ENCODE data around the gene SNAI3. TPM values are rescaled to one million over a fixed set of nuclear protein-coding genes. Genes with fewer than 3 reads are reported as not detected.

The SNAI3 gene
- total RNA-seq, 1 experiment from 2014 or later: 2.2 TPM

- RAD21 ChIA-PET (ENCODE audit: low non-redundant PET in 1 of 2, low total read pairs in 2 of 2, uncharacterized antibody in 2 of 2, unreplicated experiment in 2 of 2): no interaction called here
- H3K9me3 ChIP-seq (ENCODE audit: control insufficient read depth in 1 of 2, insufficient read depth in 1 of 2, low read depth in 1 of 2, low read length in 2 of 2): no peaks in the 10 kb centered on the region
- H3K9ac ChIP-seq (ENCODE audit: low read length): no peak overlapping the region
- peaks cover 7 to 32% of the 10 kb centered on the region in 2 experiments; a peak in 2 of 4 replicates for H3K4me1 ChIP-seq (ENCODE audit: control insufficient read depth in 1 of 2, insufficient read depth in 2 of 2, low read length in 2 of 2)
- no TSS peak for BruUV-seq (replicated peaks)
- no peak overlapping the region for H3K4me2 ChIP-seq (ENCODE audit: low read length)
- CTCF ChIA-PET: no interaction called here
- peaks cover 17 to 19% of the 10 kb centered on the region in 2 experiments; a peak in 3 of 4 replicates for H3K36me3 ChIP-seq (ENCODE audit: control insufficient read depth in 1 of 2, insufficient read depth in 2 of 2, low read length in 2 of 2)
- no peak overlapping the region for H2AFZ ChIP-seq (ENCODE audit: low read depth, low read length, poor library complexity, severe bottlenecking)
- H4K20me1 ChIP-seq (ENCODE audit: insufficient read depth): no peaks in the 10 kb centered on the region
- no peak overlapping the region for H3K27ac ChIP-seq (ENCODE audit: low read depth, low read length)
- intact Hi-C loops (cut with micrococcal nuclease): no loop called here
- ATAC-seq (no peak), DNase-seq (ENCODE audit: low read depth, low spot score) (no peak)
- H3K79me2 ChIP-seq (ENCODE audit: insufficient read depth, low read length): no peaks in the 10 kb centered on the region
- POLR2A ChIA-PET: no interaction called here
- H3K9me2 ChIP-seq (ENCODE audit: insufficient read depth): no peaks in the 10 kb centered on the region
- no peaks in the 10 kb centered on the region for H3K27me3 ChIP-seq (ENCODE audit: insufficient read depth, low read length)
- no peak for TF ChIP-seq SP1 (IDR thresholded peaks at IDR 0.05; ENCODE audit: low read depth)
- TF ChIP-seq EZH2 (IDR thresholded peaks at IDR 0.05): no peak
- no peak for TF ChIP-seq CTCF (IDR thresholded peaks at IDR 0.05 in 2 of 3, conservative IDR thresholded peaks at IDR 0.05 in 1 of 3; ENCODE audit: borderline replicate concordance in 1 of 3, insufficient read depth in 1 of 3, low read depth in 2 of 3, low read length in 2 of 3)
- no peak for TF ChIP-seq ATF3 (IDR thresholded peaks at IDR 0.05)
- no peak for TF ChIP-seq ZFX (IDR thresholded peaks at IDR 0.05)
- no peak for TF ChIP-seq JUND (IDR thresholded peaks at IDR 0.05)
- no peak for TF ChIP-seq TCF7L2 (IDR thresholded peaks at IDR 0.05; ENCODE audit: borderline replicate concordance, extremely low read depth, insufficient read depth, insufficient read length)
- no peak for TF ChIP-seq SIN3A (IDR thresholded peaks at IDR 0.05; ENCODE audit: low read depth)
- no peak for TF ChIP-seq YY1 (IDR thresholded peaks at IDR 0.05; ENCODE audit: extremely low read depth, insufficient replicate concordance, low read depth, low read length)
- no peak for TF ChIP-seq ZBTB33 (IDR thresholded peaks at IDR 0.05; ENCODE audit: extremely low read depth, insufficient replicate concordance, low read length)
- H3K4me3 ChIP-seq (replicated peaks in 1 of 2; ENCODE audit: low read depth in 1 of 2, low read length in 2 of 2): no peak overlapping the region
Measured at GRCh38 chr16:88634994-88635670, 51.2 kb downstream of the SNAI3 start.
